HUES6 (cell line): ENCODE measurements around the gene ETS1.
"Not testable (repeated sequence)": the region's sequence is repeated elsewhere in the genome, so short reads cannot be mapped to it uniquely, and the experiment has no call there.

ENCODE experiments used
- H3K27ac ChIP-seq: 2 replicates; pipeline ENCODE4 v1.7.0; 2013; ENCODE audit warnings: low read depth, mild to moderate bottlenecking, low read length, inconsistent platforms
- H3K27me3 ChIP-seq: 2 replicates; pipeline ENCODE4 v1.6.1; 2013; ENCODE audit warnings: low read length; ENCODE audit not compliant: control insufficient read depth, insufficient read depth
- H3K36me3 ChIP-seq: 2 replicates; pipeline ENCODE4 v1.6.1; 2013; ENCODE audit warnings: low read length; ENCODE audit not compliant: control insufficient read depth, insufficient read depth
- H3K4me1 ChIP-seq: 2 replicates; pipeline ENCODE4 v1.6.1; 2013; ENCODE audit warnings: low read length; ENCODE audit not compliant: control insufficient read depth, insufficient read depth
- H3K4me3 ChIP-seq: 2 replicates; pipeline ENCODE4 v1.5.1; 2013; ENCODE audit warnings: low read depth, low read length
- H3K9ac ChIP-seq: one replicate; pipeline ENCODE4 v1.6.1; 2013; ENCODE audit warnings: mild to moderate bottlenecking, low read length
- H3K9me3 ChIP-seq: 2 replicates; pipeline ENCODE4 v1.6.1; 2013; ENCODE audit warnings: low read depth, low read length; ENCODE audit not compliant: control insufficient read depth, insufficient read depth

Gene ETS1

DNA sequence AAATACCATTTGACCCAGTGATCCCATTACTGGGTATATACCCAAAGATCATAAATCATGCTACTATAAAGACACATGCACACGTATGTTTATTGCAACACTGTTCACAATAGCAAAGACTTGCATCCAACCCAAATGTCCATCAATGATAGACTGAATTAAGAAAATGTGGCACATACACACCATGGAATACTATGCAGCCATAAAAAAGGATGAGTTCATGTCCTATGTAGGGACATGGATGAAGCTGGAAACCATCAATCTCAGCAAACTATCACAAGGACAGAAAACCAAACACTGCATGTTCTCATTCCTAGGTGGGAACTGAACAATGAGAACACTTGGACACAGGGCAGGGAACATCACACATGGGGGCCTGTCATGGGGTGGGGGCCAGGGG lies 141.4 kb downstream of the ETS1 start:
- not testable (repeated sequence) for H3K9ac ChIP-seq, H3K9me3 ChIP-seq, H3K4me3 ChIP-seq, H3K27ac ChIP-seq, H3K27me3 ChIP-seq, H3K4me1 ChIP-seq, H3K36me3 ChIP-seq

GRCh38 chr11:128437136-128437535 lies 150.2 kb downstream of the ETS1 start:
- no peaks in the 10 kb centered on the region for H3K9me3 ChIP-seq
- H3K27me3 ChIP-seq = no peaks in the 10 kb centered on the region
- H3K27ac ChIP-seq = no peak overlapping the region
- no peak overlapping the region for H3K4me3 ChIP-seq
- no peaks in the 10 kb centered on the region for H3K36me3 ChIP-seq
- H3K9ac ChIP-seq = no peak overlapping the region
- no peaks in the 10 kb centered on the region for H3K4me1 ChIP-seq

DNA sequence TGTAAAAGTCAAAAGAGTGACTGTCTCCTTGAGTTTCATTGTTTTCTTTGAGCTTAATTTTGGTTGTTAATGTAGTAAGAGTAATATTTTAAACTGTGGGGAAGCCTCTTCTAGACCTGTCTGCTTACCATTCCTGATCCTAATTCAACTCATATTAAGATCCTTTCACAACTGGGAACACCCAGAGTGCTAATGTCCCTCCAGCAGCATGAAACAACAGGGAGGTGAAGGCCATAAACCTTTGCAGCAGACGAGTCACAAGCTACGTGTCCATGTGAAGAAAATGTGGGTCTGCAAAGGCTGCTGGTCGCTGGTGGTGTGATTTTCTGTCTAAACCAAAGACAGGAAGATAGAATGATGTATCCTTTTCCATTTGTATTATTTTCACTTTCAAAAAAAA lies 152.5 kb downstream of the ETS1 start:
- no peaks in the 10 kb centered on the region for H3K4me1 ChIP-seq
- no peak overlapping the region for H3K27ac ChIP-seq
- H3K4me3 ChIP-seq = no peak overlapping the region
- H3K9ac ChIP-seq = no peak overlapping the region
- no peaks in the 10 kb centered on the region for H3K27me3 ChIP-seq
- H3K36me3 ChIP-seq = no peaks in the 10 kb centered on the region
- no peaks in the 10 kb centered on the region for H3K9me3 ChIP-seq

DNA sequence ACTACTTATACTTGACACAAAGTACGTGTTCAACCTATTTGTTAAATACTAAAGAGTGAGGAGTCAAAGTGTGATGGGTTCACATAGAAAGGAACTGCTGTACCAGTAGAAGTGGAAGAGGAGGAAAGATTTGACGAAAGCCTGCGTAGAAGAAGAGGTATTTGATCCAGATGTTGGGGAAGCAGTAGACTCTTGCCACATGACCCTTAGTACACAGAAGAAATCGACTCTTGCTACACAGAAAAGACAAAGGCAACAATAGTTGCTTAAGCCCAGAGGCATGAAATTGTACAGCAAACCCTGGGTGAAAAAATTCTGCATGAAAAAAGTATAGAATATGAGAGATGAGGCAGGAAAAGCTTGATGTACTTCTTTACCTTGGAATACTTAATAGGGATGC lies 152.9 kb downstream of the ETS1 start:
- Histone ChIP-seq H3K4me3 (no peak overlapping the region), H3K4me1 (no peaks in the 10 kb centered on the region), H3K27ac (no peak overlapping the region), H3K27me3 (no peaks in the 10 kb centered on the region), H3K9me3 (no peaks in the 10 kb centered on the region), H3K9ac (no peak overlapping the region), H3K36me3 (no peaks in the 10 kb centered on the region)

GRCh38 chr11:128432926-128433325 lies 154.4 kb downstream of the ETS1 start:
- H3K9ac ChIP-seq = no peak overlapping the region
- no peaks in the 10 kb centered on the region for H3K9me3 ChIP-seq
- no peak overlapping the region for H3K27ac ChIP-seq
- H3K4me1 ChIP-seq = no peaks in the 10 kb centered on the region
- H3K36me3 ChIP-seq = no peaks in the 10 kb centered on the region
- H3K27me3 ChIP-seq = no peaks in the 10 kb centered on the region
- H3K4me3 ChIP-seq = no peak overlapping the region

GRCh38 chr11:128431931-128432330 lies 155.4 kb downstream of the ETS1 start:
- H3K4me3 ChIP-seq = no peak overlapping the region
- H3K27ac ChIP-seq = no peak overlapping the region
- H3K9me3 ChIP-seq = no peaks in the 10 kb centered on the region
- H3K4me1 ChIP-seq = no peaks in the 10 kb centered on the region
- H3K27me3 ChIP-seq = no peaks in the 10 kb centered on the region
- H3K9ac ChIP-seq = no peak overlapping the region
- no peaks in the 10 kb centered on the region for H3K36me3 ChIP-seq

GRCh38 chr11:128428935-128429334 lies 158.4 kb downstream of the ETS1 start:
- Histone ChIP-seq H3K4me1 (peaks cover 10% of the 10 kb centered on the region; the same call in 1 of the 2 replicates), H3K27ac (no peak overlapping the region), H3K36me3 (no peaks in the 10 kb centered on the region), H3K9ac (no peak overlapping the region), H3K4me3 (no peak overlapping the region), H3K9me3 (no peaks in the 10 kb centered on the region), H3K27me3 (no peaks in the 10 kb centered on the region)

- Histone ChIP-seq H3K9ac (no peak overlapping the region), H3K9me3 (no peaks in the 10 kb centered on the region), H3K36me3 (no peaks in the 10 kb centered on the region), H3K27ac (no peak overlapping the region), H3K4me3 (no peak overlapping the region), H3K4me1 (peaks cover 14% of the 10 kb centered on the region; the same call in 1 of the 2 replicates), H3K27me3 (no peaks in the 10 kb centered on the region)
Observed at GRCh38 chr11:128424851-128425285, 162.5 kb downstream of the ETS1 start.

GRCh38 chr11:128424271-128424711 lies 163.1 kb downstream of the ETS1 start:
- Histone ChIP-seq H3K4me3 (no peak overlapping the region), H3K27ac (no peak overlapping the region), H3K27me3 (no peaks in the 10 kb centered on the region), H3K9me3 (no peaks in the 10 kb centered on the region), H3K9ac (no peak overlapping the region), H3K4me1 (peaks cover 20% of the 10 kb centered on the region; the same call in 1 of the 2 replicates), H3K36me3 (no peaks in the 10 kb centered on the region)

DNA sequence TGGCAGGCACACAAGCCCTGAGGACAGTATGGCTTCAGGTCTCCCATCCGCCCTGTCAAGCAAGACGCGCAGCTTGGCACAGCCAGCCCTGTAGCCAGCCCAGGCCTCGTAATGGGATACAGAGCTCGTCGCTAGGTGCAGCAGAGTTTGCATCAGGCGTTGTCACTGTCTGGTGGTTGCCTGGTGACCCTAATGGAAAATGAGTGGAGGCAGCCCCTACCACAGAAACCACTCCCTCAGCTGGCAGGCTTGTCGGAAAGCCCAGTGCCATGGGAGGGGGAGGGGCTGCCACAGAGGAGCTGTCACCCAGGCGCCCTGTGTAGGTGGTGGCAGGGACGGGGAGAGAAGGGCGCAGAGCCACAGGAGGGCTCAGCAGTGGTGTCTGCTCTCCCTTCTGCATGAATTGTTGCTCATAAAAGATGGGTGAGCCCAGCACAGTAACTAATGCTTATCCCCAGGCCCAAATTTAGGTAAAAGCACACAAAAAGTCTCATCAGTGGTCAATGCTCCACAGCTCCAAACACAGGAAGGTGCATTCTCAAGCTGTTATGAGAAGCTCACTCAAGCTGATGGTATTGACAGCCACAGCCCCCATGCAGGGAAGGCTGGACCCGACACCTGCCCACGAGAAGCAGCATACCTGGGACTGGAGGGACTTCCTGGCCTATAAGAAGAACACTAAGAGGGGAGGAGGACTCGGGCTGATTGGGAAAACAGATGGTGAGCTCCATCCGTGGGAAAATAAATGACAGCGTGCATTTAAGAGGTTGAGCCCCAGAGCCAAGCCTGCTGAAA lies 164.6 kb downstream of the ETS1 start:
- Histone ChIP-seq H3K27ac (no peak overlapping the region), H3K4me3 (no peak overlapping the region), H3K9me3 (no peaks in the 10 kb centered on the region), H3K27me3 (no peaks in the 10 kb centered on the region), H3K9ac (no peak overlapping the region), H3K36me3 (no peaks in the 10 kb centered on the region), H3K4me1 (peaks cover 22% of the 10 kb centered on the region; the same call in 1 of the 2 replicates)

GRCh38 chr11:128421577-128422330 lies 165.6 kb downstream of the ETS1 start:
- Histone ChIP-seq H3K4me1 (peaks cover 22% of the 10 kb centered on the region; the same call in 1 of the 2 replicates), H3K4me3 (no peak overlapping the region), H3K27me3 (no peaks in the 10 kb centered on the region), H3K9ac (no peak overlapping the region), H3K9me3 (no peaks in the 10 kb centered on the region), H3K36me3 (no peaks in the 10 kb centered on the region), H3K27ac (no peak overlapping the region)
